GM21447 (cell line): ENCODE data around the gene CCL1.
"Not testable (repeated sequence)": the region's sequence is repeated elsewhere in the genome, so short reads cannot be mapped to it uniquely, and the experiment has no call there.

ENCODE experiments used
- ATAC-seq: cut with Tn5 transposase; IDR thresholded peaks from one replicate; pipeline ENCODE4 v1.9.1; 2021; ENCODE audit not compliant: unreplicated experiment

Gene CCL1

GRCh38 chr17:34361478-34362061 lies 1.5 kb downstream of the CCL1 start:
- no peak for ATAC-seq

GRCh38 chr17:34360601-34361270 lies 2.3 kb downstream of the CCL1 start:
- ATAC-seq: no peak

GRCh38 chr17:34358631-34359030 lies 4.4 kb downstream of the CCL1 start:
- ATAC-seq: no peak

GRCh38 chr17:34357398-34357797 lies 5.6 kb downstream of the CCL1 start:
- ATAC-seq: no peak

GRCh38 chr17:34356194-34356593 lies 6.8 kb downstream of the CCL1 start, which contains the start of gene CCL13:
CCL13 (plus strand) TSS chr17:34356480; CDS start chr17:34356527, 47 bp downstream.
- no peak for ATAC-seq

- no peak for ATAC-seq
Observed at GRCh38 chr17:34354637-34355036, 8.4 kb downstream of the CCL1 start.

GRCh38 chr17:34352191-34352590 lies 10.8 kb downstream of the CCL1 start:
- ATAC-seq: no peak

- no peak for ATAC-seq
Observed at GRCh38 chr17:34351096-34351495, 11.9 kb downstream of the CCL1 start.

GRCh38 chr17:34349751-34350150 lies 13.3 kb downstream of the CCL1 start:
- ATAC-seq: no peak

- ATAC-seq: no peak
Observed at GRCh38 chr17:34347063-34347462, 16.0 kb downstream of the CCL1 start.

- no peak for ATAC-seq
Observed at GRCh38 chr17:34341916-34342315, 21.1 kb downstream of the CCL1 start.

- no peak for ATAC-seq
Observed at GRCh38 chr17:34339138-34339770, 23.8 kb downstream of the CCL1 start.

GRCh38 chr17:34337701-34338100 lies 25.3 kb downstream of the CCL1 start:
- no peak for ATAC-seq

GRCh38 chr17:34327580-34327979 lies 35.5 kb downstream of the CCL1 start:
- not testable (repeated sequence) for ATAC-seq

GRCh38 chr17:34321964-34322363 lies 41.1 kb downstream of the CCL1 start:
- ATAC-seq: no peak

- no peak for ATAC-seq
Observed at GRCh38 chr17:34319039-34319483, 44.0 kb downstream of the CCL1 start, which contains the start of gene CCL8. CCL8 (plus strand) TSS chr17:34319435; CDS start chr17:34319502, 67 bp downstream.

- ATAC-seq: no peak
Observed at GRCh38 chr17:34318474-34318873, 44.6 kb downstream of the CCL1 start.

GRCh38 chr17:34314279-34314678 lies 48.8 kb downstream of the CCL1 start:
- ATAC-seq: no peak

GRCh38 chr17:34313164-34313563 lies 49.9 kb downstream of the CCL1 start:
- ATAC-seq: no peak

GRCh38 chr17:34312080-34312479 lies 51.0 kb downstream of the CCL1 start:
- no peak for ATAC-seq

- no peak for ATAC-seq
Observed at GRCh38 chr17:34311291-34311690, 51.7 kb downstream of the CCL1 start.
